Kidney epithelial cell (primary cell): ENCODE data around the gene ALPL. TPM values are rescaled to one million over a fixed set of nuclear protein-coding genes. Genes with fewer than 3 reads are reported as not detected.
A peak's percentile ranks its signal among the peaks of the same experiment; 100 is the strongest.

Source experiments
- DNase-seq: peaks from one replicate; pipeline ENCODE4 v3.0.0-alpha.2; 2010; ENCODE audit warnings: low read depth
- H3K27me3 ChIP-seq: 2 replicates; pipeline ENCODE4 v1.6.0; 2011; ENCODE audit warnings: low read length; ENCODE audit not compliant: control insufficient read depth, insufficient read depth
- H3K36me3 ChIP-seq: 2 replicates; pipeline ENCODE4 v1.5.1; 2011; ENCODE audit warnings: low read length; ENCODE audit not compliant: control insufficient read depth, insufficient read depth
- H3K4me3 ChIP-seq: 2 replicates; pipeline ENCODE4 v1.5.1; 2011; ENCODE audit warnings: low read depth, mild to moderate bottlenecking, control low read depth, low read length
- CTCF ChIP-seq: IDR thresholded peaks from 2 replicates; pipeline ENCODE4 v1.5.1; 2011; ENCODE audit warnings: mild to moderate bottlenecking, moderate library complexity, low read length, control low read depth, inconsistent platforms; ENCODE audit not compliant: insufficient read depth, poor library complexity, severe bottlenecking
- total RNA-seq: library from RNA; depleted of rRNA; stranded (reverse); fragments of >200 nt; gene quantifications from 2 replicates; pipeline ENCODE4 v1.2.3, GENCODE V29; 2015

ALPL gene
- total RNA-seq, 1 donor from 2014 or later = 5.1 TPM

GRCh38 chr1:21532496-21532895 is 23.3 kb downstream of the ALPL start:
- DNase-seq = no peak

GRCh38 chr1:21532992-21533534 is 23.8 kb downstream of the ALPL start:
- Histone ChIP-seq H3K4me3 (no peak overlapping the region), H3K36me3 (no peaks in the 10 kb centered on the region), H3K27me3 (peaks cover 5% of the 10 kb centered on the region)
- DNase-seq = no peak
- no peak for TF ChIP-seq CTCF

More at GRCh38 chr1:21532496-21532895, 23.3 kb downstream of the ALPL start:
- Histone ChIP-seq H3K4me3 (no peak overlapping the region), H3K36me3 (no peaks in the 10 kb centered on the region), H3K27me3 (peaks cover 3% of the 10 kb centered on the region)
- no peak for TF ChIP-seq CTCF

GRCh38 chr1:21534146-21534545 is 24.9 kb downstream of the ALPL start:
- TF ChIP-seq CTCF = no peak
- no peak overlapping the region for H3K4me3 ChIP-seq
- no peaks in the 10 kb centered on the region for H3K36me3 ChIP-seq
- no peak for DNase-seq
- H3K27me3 ChIP-seq = peaks cover 9% of the 10 kb centered on the region

- Histone ChIP-seq H3K4me3 (no peak overlapping the region), H3K27me3 (peaks cover 9% of the 10 kb centered on the region), H3K36me3 (no peaks in the 10 kb centered on the region)
- TF ChIP-seq CTCF = peak; percentile 76
- peak; percentile 41 for DNase-seq
These were observed 25.6 kb downstream of the ALPL start for GRCh38 chr1:21534674-21535378.

GRCh38 chr1:21536218-21536617 is 27.0 kb downstream of the ALPL start:
- peaks cover 9% of the 10 kb centered on the region for H3K27me3 ChIP-seq
- H3K36me3 ChIP-seq = no peaks in the 10 kb centered on the region
- DNase-seq = no peak
- no peak for TF ChIP-seq CTCF
- H3K4me3 ChIP-seq = no peak overlapping the region

GRCh38 chr1:21537511-21537931 is 28.3 kb downstream of the ALPL start:
- Histone ChIP-seq H3K36me3 (no peaks in the 10 kb centered on the region), H3K27me3 (peaks cover 9% of the 10 kb centered on the region), H3K4me3 (no peak overlapping the region)
- TF ChIP-seq CTCF = no peak
- DNase-seq = no peak
